Caki2 (cell line): Measurements from ENCODE around the gene C1QTNF5. TPM values are rescaled to one million over a fixed set of nuclear protein-coding genes. Genes with fewer than 3 reads are reported as not detected.
A peak's percentile ranks its signal among the peaks of the same experiment; 100 is the strongest.

ENCODE experiments used
- DNase-seq: peaks from one replicate; pipeline ENCODE4 v3.0.0-alpha.2; 2015; ENCODE audit warnings: low read depth
- in situ Hi-C: cut with HindIII; loops from 2 replicates; pipeline ENCODE4 v1.10.0; 2016; ENCODE audit warnings: low sequenced_read_pairs, low pct_unique_long_range_greater_than_20kb, mixed read lengths
- total RNA-seq: library from RNA; depleted of rRNA; stranded (reverse); fragments of >200 nt; shearing (Covaris generic); gene quantifications from 2 replicates; pipeline ENCODE4 v1.2.3, GENCODE V29; 2014; ENCODE audit warnings: low replicate concordance

Gene C1QTNF5
- total RNA-seq, 1 experiment from 2014 or later = not detected

DNA sequence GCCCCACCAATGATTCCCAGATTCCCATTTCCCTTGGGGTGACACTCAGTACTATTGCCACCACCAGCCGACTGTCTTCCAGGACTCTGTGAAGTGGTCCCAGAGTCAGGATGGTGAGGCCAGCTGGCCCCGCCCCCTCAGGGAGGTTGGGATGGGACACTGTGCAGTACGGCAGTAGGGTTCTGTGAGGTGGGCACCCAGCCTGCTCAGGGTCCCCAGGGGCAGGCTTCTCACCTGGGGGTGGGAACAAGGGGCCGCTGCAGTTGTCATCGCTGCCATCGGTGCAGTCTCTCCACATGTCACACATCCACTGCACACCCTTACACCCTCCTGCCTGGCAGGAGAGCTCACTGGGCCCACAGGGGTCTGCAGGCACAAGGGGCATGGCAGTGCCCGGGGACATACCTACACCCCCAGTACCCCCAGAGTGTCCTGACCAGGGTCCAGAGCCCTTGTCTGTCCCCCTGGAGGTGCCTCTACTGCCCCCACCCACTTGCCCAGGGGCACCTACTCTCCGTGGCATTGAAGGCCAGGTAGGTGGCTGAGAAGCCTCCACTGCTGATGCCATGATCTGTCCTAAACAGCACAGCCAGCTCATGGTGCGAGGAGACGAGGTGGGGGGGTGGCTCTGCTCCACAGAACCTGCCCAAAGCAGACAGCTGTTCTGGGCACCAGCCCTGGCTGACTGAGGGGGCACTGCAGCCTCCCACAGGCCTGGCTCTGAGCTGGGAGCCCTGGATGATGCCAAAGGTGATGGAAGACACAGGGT is 1.9 kb upstream of the C1QTNF5 start:
- in situ Hi-C loops = no loop called here

GRCh38 chr11:119342023-119342300 is 1.3 kb upstream of the C1QTNF5 start:
- in situ Hi-C loops = no loop called here
- DNase-seq = no peak

More for the DNA sequence above, 1.9 kb upstream of the C1QTNF5 start:
- DNase-seq = no peak

GRCh38 chr11:119341222-119342022 is 739 bp upstream of the C1QTNF5 start:
- in situ Hi-C loops = no loop called here
- no peak for DNase-seq

GRCh38 chr11:119339589-119340334 is 921 bp downstream of the C1QTNF5 start:
- in situ Hi-C loops = no loop called here
- peak; percentile 27 for DNase-seq

- in situ Hi-C loops = no loop called here
- DNase-seq = no peak
Measured at GRCh38 chr11:119338965-119339588, 1.6 kb downstream of the C1QTNF5 start.

GRCh38 chr11:119338318-119338890 is 2.3 kb downstream of the C1QTNF5 start:
- DNase-seq = peak; percentile 51
- in situ Hi-C loops = no loop called here

DNA sequence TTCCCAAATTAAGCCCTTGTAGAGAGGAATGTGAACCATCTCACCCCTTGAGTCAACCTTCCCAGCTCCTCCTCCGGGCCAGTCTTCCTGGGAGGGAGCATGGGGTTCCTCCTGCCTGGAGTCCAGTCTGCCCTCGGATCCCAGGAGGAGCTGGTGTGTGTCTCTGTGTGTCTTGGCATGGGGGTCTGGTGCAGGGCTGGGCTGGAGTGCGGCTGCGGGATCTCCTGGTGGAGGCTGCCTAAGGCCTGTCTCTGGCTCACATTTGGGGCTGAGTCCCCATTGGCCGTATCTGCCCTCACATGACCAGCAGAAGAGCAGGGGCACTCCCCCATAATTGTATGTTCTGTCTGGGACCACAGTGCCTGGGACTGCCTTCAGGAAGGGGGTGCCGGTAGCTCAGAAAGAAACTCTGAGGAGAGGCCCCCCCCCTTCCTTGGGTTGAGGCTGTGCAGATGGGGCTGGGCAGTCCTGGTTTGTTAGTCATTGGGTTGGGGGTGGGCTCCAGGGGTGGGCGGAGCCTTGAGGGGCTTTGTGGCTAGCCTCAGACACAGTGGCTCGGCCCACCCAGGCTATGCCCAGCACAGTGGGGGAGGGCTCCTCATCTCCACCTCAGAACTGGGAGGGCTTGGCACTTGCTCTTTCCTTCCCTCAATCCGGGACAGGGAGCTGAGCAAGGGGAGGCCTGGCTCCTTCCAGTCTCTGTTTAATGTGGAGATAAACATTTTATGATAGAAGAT is 2.9 kb downstream of the C1QTNF5 start:
- DNase-seq = no peak

DNA sequence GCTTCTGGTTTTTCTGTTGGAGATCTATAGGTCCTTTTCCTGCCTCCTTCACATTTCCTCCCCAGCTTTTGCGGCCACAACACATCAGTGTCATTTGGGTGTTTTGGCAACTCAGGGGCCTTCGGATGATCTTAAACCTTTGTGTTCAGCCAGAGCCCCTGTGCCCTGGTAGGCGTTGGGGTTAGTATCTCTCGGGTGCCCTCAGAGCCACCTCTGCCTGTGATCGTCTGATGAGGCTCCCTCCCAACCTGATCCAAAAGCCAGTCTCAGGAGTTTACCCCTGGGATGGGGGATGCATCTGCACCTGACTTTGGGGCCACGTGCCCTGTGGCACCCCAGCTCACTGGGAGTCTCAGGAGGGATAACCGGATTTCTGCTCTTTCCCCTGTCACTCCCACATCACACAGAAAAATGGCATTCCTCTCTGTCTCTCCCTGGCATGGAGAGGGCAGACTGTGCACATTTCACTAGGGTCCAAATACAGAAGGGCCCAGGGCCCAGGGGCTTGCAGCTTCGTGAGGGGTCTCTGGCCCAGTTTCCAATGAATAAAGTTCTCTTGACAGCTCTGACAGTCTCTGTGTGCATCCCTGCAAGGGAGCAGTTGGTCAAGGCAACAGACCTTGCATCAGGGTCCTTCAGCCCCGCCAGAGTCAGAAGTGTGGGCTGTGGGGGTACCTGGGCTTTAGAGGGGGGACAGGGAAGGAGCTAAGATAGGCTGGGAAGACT is 3.8 kb downstream of the C1QTNF5 start:
- DNase-seq = no peak
- in situ Hi-C loops = no loop called here

More for the DNA sequence above, 2.9 kb downstream of the C1QTNF5 start:
- in situ Hi-C loops = no loop called here

- no peak for DNase-seq
- in situ Hi-C loops = no loop called here
Measured at GRCh38 chr11:119335655-119336543, 4.8 kb downstream of the C1QTNF5 start.

- in situ Hi-C loops = no loop called here
- no peak for DNase-seq
Measured at GRCh38 chr11:119335091-119335654, 5.5 kb downstream of the C1QTNF5 start.

- in situ Hi-C loops = no loop called here
- DNase-seq = peak; percentile 96
Measured at GRCh38 chr11:119334174-119334930, 6.3 kb downstream of the C1QTNF5 start, which contains the start of gene RNF26. Gene RNF26 (plus strand): TSS chr11:119334527. CDS start chr11:119335123, 596 bp downstream.

DNA sequence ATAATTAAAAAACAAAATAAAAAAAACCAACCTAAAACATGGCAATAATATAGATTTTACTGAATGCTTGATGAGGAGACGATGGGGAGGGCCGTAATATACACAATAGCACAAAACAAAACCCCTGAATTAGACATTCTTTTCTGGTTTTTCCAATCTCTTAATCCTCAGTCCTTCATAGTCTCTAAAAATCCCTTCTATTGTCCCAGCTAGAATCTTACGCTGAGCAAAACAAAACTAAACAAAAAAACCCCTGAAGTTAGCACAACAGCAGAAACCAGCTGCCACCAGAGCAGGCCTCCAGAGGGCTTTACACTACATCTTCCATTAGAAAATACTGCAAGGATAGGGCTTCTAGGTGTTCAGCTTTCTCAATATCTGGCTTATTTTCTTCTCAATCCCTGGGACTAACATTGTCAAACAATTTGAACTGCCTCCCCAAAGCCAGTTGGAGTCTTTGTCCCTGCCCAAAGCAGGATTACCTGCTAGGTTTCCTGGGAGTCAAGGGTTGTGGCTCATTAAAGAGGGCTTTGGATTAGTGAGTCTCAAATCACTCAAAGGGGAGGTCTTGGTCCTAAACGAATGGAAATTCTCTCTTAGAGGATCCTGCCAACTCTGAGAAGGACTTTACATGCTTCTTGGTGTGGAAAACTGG is 8.4 kb downstream of the C1QTNF5 start:
- in situ Hi-C loops = no loop called here
- DNase-seq = no peak

GRCh38 chr11:119330237-119330636 is 10.4 kb downstream of the C1QTNF5 start:
- no peak for DNase-seq
- in situ Hi-C loops = no loop called here

DNA sequence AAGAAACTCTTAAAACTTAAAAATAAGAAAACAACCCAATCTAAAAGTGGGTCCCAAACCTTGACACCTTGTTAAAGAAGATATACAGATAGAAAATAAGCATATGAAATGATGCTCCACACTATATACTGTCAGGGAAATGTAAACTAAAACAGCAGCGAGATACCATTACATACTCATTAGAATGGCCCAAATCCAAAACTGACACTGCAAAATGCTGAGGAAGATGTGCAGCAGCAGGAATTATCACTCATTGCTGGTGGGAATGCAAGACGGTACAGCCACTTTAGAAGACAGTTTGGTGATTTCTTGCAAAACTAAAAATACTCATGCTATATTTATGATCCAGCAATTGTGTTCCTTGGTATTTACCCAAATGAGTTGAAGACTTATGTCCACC is 11.4 kb downstream of the C1QTNF5 start:
- in situ Hi-C loops = no loop called here
- no peak for DNase-seq

- in situ Hi-C loops = loop anchor here (25.0 kb wide), 1 partner anchor 212 kb away; the partner anchor contains the start of genes C2CD2L, DPAGT1 and HINFP
- no peak for DNase-seq
Measured at GRCh38 chr11:119324189-119324588, 16.5 kb downstream of the C1QTNF5 start.
